H9 (cell line): ENCODE results near the gene GRB2. TPM values are rescaled to one million over a fixed set of nuclear protein-coding genes. Genes with fewer than 3 reads are reported as not detected.

ENCODE experiments used
- DNase-seq: peaks from one replicate; pipeline ENCODE4 v3.0.0-alpha.2; 2017
- H2AFZ ChIP-seq: one replicate; pipeline ENCODE4 v1.6.1; 2013; ENCODE audit warnings: mild to moderate bottlenecking, low read length, control low read depth, moderate library complexity
- H2AK5ac ChIP-seq: 2 replicates; pipeline ENCODE4 v1.6.1; 2013; ENCODE audit warnings: low read length, control low read depth, mixed read lengths; ENCODE audit not compliant: insufficient read length
- H2BK120ac ChIP-seq: one replicate; pipeline ENCODE4 v1.6.1; 2013; ENCODE audit warnings: low read depth, mild to moderate bottlenecking, low read length, control low read depth, inconsistent platforms; ENCODE audit not compliant: poor library complexity, severe bottlenecking
- H2BK12ac ChIP-seq: 2 replicates; pipeline ENCODE4 v1.6.1; 2013; ENCODE audit warnings: low read length, control low read depth, mixed read lengths, low read depth; ENCODE audit not compliant: insufficient read length
- H2BK15ac ChIP-seq: 2 replicates; pipeline ENCODE4 v1.6.1; 2013; ENCODE audit warnings: low read depth, low read length, control low read depth
- H2BK20ac ChIP-seq: one replicate; pipeline ENCODE4 v1.6.1; 2013; ENCODE audit warnings: low read depth, mild to moderate bottlenecking, low read length, control low read depth, inconsistent platforms; ENCODE audit not compliant: poor library complexity, severe bottlenecking
- H2BK5ac ChIP-seq: 2 replicates; pipeline ENCODE4 v1.6.1; 2013; ENCODE audit warnings: low read length, control low read depth, mixed read lengths; ENCODE audit not compliant: insufficient read length
- H3K14ac ChIP-seq: 2 replicates; pipeline ENCODE4 v1.6.1; 2013; ENCODE audit warnings: low read length, control low read depth; ENCODE audit not compliant: insufficient read depth
- H3K18ac ChIP-seq: 2 replicates; pipeline ENCODE4 v1.6.1; 2013; ENCODE audit warnings: low read depth, mild to moderate bottlenecking, mixed read lengths, low read length, control low read depth; ENCODE audit not compliant: insufficient read length
- H3K23ac ChIP-seq: 2 replicates; pipeline ENCODE4 v1.6.1; 2013; ENCODE audit warnings: low read length, control low read depth, mixed read lengths, low read depth; ENCODE audit not compliant: insufficient read length
- H3K23me2 ChIP-seq: 2 replicates; pipeline ENCODE4 v1.6.1; 2013; ENCODE audit warnings: low read depth, mild to moderate bottlenecking, mixed read lengths, low read length, control low read depth; ENCODE audit not compliant: insufficient read length, poor library complexity, severe bottlenecking
- H3K27ac ChIP-seq: 2 replicates; pipeline ENCODE4 v1.5.1; 2013; ENCODE audit warnings: low read length, control low read depth, mixed read lengths, low read depth; ENCODE audit not compliant: insufficient read length
- H3K27me3 ChIP-seq: 2 replicates; pipeline ENCODE4 v1.6.1; 2013; ENCODE audit warnings: low read length, control low read depth, inconsistent platforms; ENCODE audit not compliant: insufficient read depth
- H3K4ac ChIP-seq: 2 replicates; pipeline ENCODE4 v1.6.1; 2013; ENCODE audit warnings: low read depth, mild to moderate bottlenecking, control low read depth, inconsistent platforms, low read length, moderate library complexity
- H3K4me1 ChIP-seq: 2 replicates; pipeline ENCODE4 v1.6.1; 2013; ENCODE audit warnings: low read length, control low read depth, inconsistent platforms; ENCODE audit not compliant: insufficient read depth
- H3K4me2 ChIP-seq: 2 replicates; pipeline ENCODE4 v1.6.1; 2013; ENCODE audit warnings: low read length, control low read depth, mixed read lengths; ENCODE audit not compliant: insufficient read length, insufficient read depth
- H3K56ac ChIP-seq: 2 replicates; pipeline ENCODE4 v1.6.1; 2013; ENCODE audit warnings: low read depth, mild to moderate bottlenecking, mixed read lengths, low read length, control low read depth; ENCODE audit not compliant: insufficient read length
- H3K79me1 ChIP-seq: 2 replicates; pipeline ENCODE4 v1.6.1; 2013; ENCODE audit warnings: low read depth, mild to moderate bottlenecking, moderate library complexity, low read length, control low read depth, inconsistent platforms; ENCODE audit not compliant: insufficient read depth, poor library complexity, severe bottlenecking
- H3K79me2 ChIP-seq: 2 replicates; pipeline ENCODE4 v1.6.1; 2013; ENCODE audit warnings: low read length, control low read depth, inconsistent platforms; ENCODE audit not compliant: insufficient read depth
- H3K9ac ChIP-seq: 2 replicates; pipeline ENCODE4 v1.6.1; 2013; ENCODE audit warnings: low read length, control low read depth, mixed read lengths; ENCODE audit not compliant: insufficient read length; ENCODE audit errors: extremely low read depth
- H3K9me3 ChIP-seq: one replicate; pipeline ENCODE4 v1.6.1; 2013; ENCODE audit warnings: low read depth, low read length, inconsistent platforms; ENCODE audit not compliant: control insufficient read depth
- H3T11ph ChIP-seq: one replicate; pipeline ENCODE4 v1.6.1; 2013; ENCODE audit warnings: mild to moderate bottlenecking, low read length, control low read depth, inconsistent platforms
- H4K20me1 ChIP-seq: one replicate; pipeline ENCODE4 v1.6.1; 2013; ENCODE audit not compliant: control insufficient read depth, insufficient read length, insufficient read depth
- H4K5ac ChIP-seq: 2 replicates; pipeline ENCODE4 v1.6.1; 2013; ENCODE audit warnings: low read depth, mild to moderate bottlenecking, mixed read lengths, low read length, control low read depth; ENCODE audit not compliant: insufficient read length
- H4K8ac ChIP-seq: replicated peaks from 2 replicates; pipeline ENCODE4 v1.6.1; 2013; ENCODE audit warnings: low read length, control low read depth, mixed read lengths, low read depth; ENCODE audit not compliant: insufficient read length
- H4K91ac ChIP-seq: 2 replicates; pipeline ENCODE4 v1.6.1; 2013; ENCODE audit warnings: low read depth, mild to moderate bottlenecking, moderate library complexity, mixed read lengths, low read length, control low read depth; ENCODE audit not compliant: insufficient read length
- H3K27ac Mint-ChIP-seq, 3 experiments: 2 replicates in 2 of 3; 3 replicates in 1 of 3; pipeline ENCODE4 v1.8.0; 2020 to 2021; ENCODE audit warnings: mixed read lengths in 3 of 3, mild to moderate bottlenecking in 1 of 3, moderate library complexity in 1 of 3
- H3K27me3 Mint-ChIP-seq: 2 replicates; pipeline ENCODE4 v1.8.0; 2021; ENCODE audit warnings: low read depth, mild to moderate bottlenecking, moderate library complexity, mixed read lengths
- H3K36me3 Mint-ChIP-seq, 3 experiments: 2 replicates in 2 of 3; 3 replicates in 1 of 3; pipeline ENCODE4 v1.8.0; 2020 to 2021; ENCODE audit warnings: low read depth in 3 of 3, mixed read lengths in 3 of 3; ENCODE audit not compliant: insufficient read depth in 1 of 3
- H3K4me1 Mint-ChIP-seq, 2 experiments: 2 replicates each; pipeline ENCODE4 v1.8.0; 2020; ENCODE audit warnings: mixed read lengths in 2 of 2
- H3K4me3 Mint-ChIP-seq, 2 experiments: 2 replicates in 1 of 2; 3 replicates in 1 of 2; pipeline ENCODE4 v1.8.0; 2020 to 2021; ENCODE audit warnings: mild to moderate bottlenecking in 2 of 2, mixed read lengths in 2 of 2, moderate library complexity in 1 of 2
- H3K9me3 Mint-ChIP-seq, 2 experiments: 2 replicates in 1 of 2; 3 replicates in 1 of 2; pipeline ENCODE4 v1.8.0; 2020; ENCODE audit warnings: mild to moderate bottlenecking in 2 of 2, mixed read lengths in 2 of 2, moderate library complexity in 1 of 2
- CTCF ChIP-seq: fragments of 200-600 bp; sonication (generic); conservative IDR thresholded peaks from 3 replicates; pipeline ENCODE4 v1.8.0; 2021; ENCODE audit warnings: antibody characterized with exemption, mild to moderate bottlenecking
- WGBS: extraction: QIAGEN DNeasy Blood & Tissue Kit; methylation state at CpG from one replicate; pipeline ENCODE4 v1.1.7; 2013; ENCODE audit warnings: missing lambda C conversion rate, low lambda C conversion rate, mixed read lengths; ENCODE audit not compliant: insufficient read length; ENCODE audit errors: extremely low coverage; 5-methylcytosine and 5-hydroxymethylcytosine counted together
- total RNA-seq: library from RNA; stranded (reverse); gene quantifications from 2 replicates; pipeline ENCODE4 v1.2.1, GENCODE V29; 2021

GRB2 gene
- total RNA-seq, 1 experiment from 2014 or later: 91.7 TPM

DNA sequence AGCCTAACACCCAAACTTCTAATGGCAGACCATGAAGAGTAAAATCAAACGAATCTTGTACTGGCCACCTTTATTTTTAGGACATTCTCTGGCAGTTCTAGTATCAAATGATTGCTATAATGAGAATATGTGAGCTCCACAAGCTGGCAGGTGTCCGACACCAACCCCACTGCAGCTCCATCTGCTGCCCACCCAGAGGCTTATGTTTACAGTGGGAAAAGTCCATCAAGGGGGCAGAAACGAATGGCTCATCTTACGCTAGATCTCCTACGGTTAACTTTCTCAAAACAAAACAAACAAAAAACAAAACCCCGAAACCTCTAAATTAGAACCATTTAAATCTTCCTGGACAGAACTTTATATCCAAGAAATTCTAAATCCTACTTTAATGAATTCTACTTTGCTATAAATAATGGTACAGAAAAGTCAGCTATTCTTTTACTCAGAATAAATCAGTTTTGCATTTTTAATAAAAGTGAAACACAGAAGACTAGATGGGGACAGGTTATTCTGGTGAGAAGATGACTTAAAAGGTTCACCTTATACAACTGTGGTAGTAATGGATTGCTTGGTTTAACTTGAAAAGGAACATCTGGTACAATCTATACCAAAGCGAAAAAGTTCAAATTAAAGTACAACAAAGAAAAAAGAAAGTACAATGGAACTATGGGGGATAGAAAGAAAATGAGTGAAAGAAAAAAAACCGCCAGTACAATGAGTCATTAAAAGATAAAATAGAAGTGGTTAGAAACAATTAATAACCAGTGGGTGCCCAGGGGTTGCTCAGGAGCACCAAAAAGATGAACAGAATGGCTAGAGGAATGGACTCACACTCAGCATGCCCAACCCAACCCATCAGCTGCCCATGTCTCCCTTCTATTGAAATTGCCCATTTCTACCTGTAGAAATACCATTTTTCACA lies 40.2 kb downstream of the GRB2 start:
- H3K79me1 ChIP-seq: peaks cover 4% of the 10 kb centered on the region
- no peak overlapping the region for H3K23ac ChIP-seq
- 100% methylated on average over 3 of the region's 8 CpGs for WGBS
- Mint-ChIP-seq H3K4me1 (peaks cover 32% of the 10 kb centered on the region in 2 experiments), H3K9me3 (no peaks in the 10 kb centered on the region), H3K27me3 (no peaks in the 10 kb centered on the region), H3K27ac (no peak overlapping the region), H3K4me3 (no peak overlapping the region; a peak in 1 of 5 replicates), H3K36me3 (no peaks in the 10 kb centered on the region; a peak in 1 of 7 replicates)
- no peak overlapping the region for H2BK12ac ChIP-seq
- no peak overlapping the region for H3T11ph ChIP-seq
- no peaks in the 10 kb centered on the region for H3K23me2 ChIP-seq
- no peak overlapping the region for H2BK15ac ChIP-seq
- no peaks in the 10 kb centered on the region for H3K9me3 ChIP-seq
- H3K18ac ChIP-seq: no peak overlapping the region
- no peak for DNase-seq
- no peak overlapping the region for H3K4me2 ChIP-seq
- H4K5ac ChIP-seq: no peak overlapping the region
- no peak overlapping the region for H3K27ac ChIP-seq
- no peaks in the 10 kb centered on the region for H3K4me1 ChIP-seq
- no peak overlapping the region for H3K14ac ChIP-seq
- H2AFZ ChIP-seq: no peak overlapping the region
- no peak overlapping the region for H2BK120ac ChIP-seq
- H3K79me2 ChIP-seq: peaks cover 7% of the 10 kb centered on the region; the same call in 1 of the 2 replicates
- no peak overlapping the region for H3K9ac ChIP-seq
- no peak overlapping the region for H4K91ac ChIP-seq
- H4K8ac ChIP-seq: no peak overlapping the region
- H3K27me3 ChIP-seq: no peaks in the 10 kb centered on the region
- TF ChIP-seq CTCF: no peak
- no peak overlapping the region for H3K4ac ChIP-seq
- no peak overlapping the region for H2AK5ac ChIP-seq
- H2BK20ac ChIP-seq: no peak overlapping the region
- no peak overlapping the region for H3K56ac ChIP-seq
- no peaks in the 10 kb centered on the region for H4K20me1 ChIP-seq
- H2BK5ac ChIP-seq: no peak overlapping the region
